Measurements from ENCODE around the gene ST6GAL2.

DNA sequence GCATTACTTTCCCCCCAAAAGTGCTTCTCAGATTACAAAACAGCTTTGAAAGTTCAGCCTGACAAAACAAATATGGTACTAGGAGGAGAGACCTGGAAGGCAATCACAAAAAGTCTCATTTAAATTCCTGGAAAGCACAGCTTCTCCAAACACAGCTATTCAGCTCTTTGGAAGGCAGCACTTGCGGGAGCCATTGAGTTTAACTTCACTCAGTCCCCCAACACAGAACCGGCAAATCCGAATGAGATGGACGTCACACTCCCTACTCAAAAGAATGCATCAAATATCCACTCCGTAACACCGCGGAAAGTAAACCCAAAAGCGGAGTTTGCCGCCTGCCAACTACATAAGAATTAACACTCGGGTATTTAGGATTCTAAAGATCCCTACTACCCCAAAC, 638 bp downstream of the ST6GAL2 start:
- TF ChIP-seq, protein P1, sequence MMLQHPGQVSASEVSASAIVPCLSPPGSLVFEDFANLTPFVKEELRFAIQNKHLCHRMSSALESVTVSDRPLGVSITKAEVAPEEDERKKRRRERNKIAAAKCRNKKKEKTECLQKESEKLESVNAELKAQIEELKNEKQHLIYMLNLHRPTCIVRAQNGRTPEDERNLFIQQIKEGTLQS (IDR thresholded peaks at IDR 0.05), result no peak
- TF ChIP-seq, protein P2, sequence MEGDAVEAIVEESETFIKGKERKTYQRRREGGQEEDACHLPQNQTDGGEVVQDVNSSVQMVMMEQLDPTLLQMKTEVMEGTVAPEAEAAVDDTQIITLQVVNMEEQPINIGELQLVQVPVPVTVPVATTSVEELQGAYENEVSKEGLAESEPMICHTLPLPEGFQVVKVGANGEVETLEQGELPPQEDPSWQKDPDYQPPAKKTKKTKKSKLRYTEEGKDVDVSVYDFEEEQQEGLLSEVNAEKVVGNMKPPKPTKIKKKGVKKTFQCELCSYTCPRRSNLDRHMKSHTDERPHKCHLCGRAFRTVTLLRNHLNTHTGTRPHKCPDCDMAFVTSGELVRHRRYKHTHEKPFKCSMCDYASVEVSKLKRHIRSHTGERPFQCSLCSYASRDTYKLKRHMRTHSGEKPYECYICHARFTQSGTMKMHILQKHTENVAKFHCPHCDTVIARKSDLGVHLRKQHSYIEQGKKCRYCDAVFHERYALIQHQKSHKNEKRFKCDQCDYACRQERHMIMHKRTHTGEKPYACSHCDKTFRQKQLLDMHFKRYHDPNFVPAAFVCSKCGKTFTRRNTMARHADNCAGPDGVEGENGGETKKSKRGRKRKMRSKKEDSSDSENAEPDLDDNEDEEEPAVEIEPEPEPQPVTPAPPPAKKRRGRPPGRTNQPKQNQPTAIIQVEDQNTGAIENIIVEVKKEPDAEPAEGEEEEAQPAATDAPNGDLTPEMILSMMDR (IDR thresholded peaks at IDR 0.05; ENCODE audit: low read depth, low read length, missing input control), result no peak
- TF ChIP-seq GABPA (IDR thresholded peaks at IDR 0.05 in 1 of 2, conservative IDR thresholded peaks at IDR 0.05 in 1 of 2), result no peak

All from liver (tissue), 3 donors.